HG03521 (cell line): ENCODE results near the gene INO80.

Experiments
- ATAC-seq: cut with Tn5 transposase; IDR thresholded peaks from one replicate; pipeline ENCODE4 v1.9.1; 2021; ENCODE audit warnings: mild to moderate bottlenecking, moderate library complexity; ENCODE audit not compliant: unreplicated experiment

INO80 gene

DNA sequence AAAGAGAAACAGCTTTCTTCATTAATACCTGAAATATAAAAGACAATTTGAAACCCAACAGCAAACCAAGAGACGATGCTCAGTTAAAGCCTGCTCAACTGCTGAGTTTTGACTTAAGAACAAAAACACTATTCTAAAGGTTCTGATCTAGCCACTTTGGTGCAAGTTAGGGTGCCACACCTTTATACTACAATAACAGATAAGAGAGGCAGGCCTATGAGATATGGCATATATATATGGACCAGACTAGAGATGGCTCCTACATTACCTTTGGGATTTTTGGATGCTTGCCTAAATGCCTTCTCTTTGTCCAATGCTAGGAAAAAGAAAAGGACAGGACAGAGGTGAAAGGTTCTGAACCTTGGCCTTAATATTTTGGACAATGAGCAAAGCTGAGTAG, 68.6 kb downstream of the INO80 start:
- no peak for ATAC-seq

DNA sequence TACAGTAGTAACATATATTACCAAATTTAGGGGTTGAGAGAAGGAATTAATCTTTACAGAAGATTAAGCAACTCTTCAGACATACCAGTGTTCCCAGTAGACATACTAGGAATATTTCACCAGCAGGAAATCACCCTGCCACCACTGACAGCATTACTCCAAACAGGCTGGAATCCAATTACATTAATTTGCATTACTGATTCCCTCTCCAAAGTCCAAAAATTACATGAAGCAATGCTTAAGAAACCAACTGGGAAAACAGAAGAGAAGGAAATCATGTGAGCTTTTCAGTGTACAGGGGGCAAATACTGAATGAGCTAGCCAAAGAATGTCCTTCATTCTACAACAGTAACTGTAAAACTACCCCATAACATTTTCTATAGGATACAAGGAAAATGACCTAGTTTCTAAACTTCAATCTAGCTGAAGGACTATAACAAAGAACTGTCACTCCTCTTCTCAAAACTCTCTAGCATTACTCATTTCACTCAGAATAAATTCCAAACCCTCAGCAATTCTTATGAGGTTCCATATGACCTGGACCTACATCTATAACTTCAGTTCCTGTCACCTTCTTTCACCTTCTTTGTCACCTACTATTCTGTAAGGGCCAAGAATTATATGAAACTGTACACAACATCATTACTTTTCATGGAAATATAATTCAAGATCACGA, 72.7 kb downstream of the INO80 start:
- ATAC-seq = no peak

DNA sequence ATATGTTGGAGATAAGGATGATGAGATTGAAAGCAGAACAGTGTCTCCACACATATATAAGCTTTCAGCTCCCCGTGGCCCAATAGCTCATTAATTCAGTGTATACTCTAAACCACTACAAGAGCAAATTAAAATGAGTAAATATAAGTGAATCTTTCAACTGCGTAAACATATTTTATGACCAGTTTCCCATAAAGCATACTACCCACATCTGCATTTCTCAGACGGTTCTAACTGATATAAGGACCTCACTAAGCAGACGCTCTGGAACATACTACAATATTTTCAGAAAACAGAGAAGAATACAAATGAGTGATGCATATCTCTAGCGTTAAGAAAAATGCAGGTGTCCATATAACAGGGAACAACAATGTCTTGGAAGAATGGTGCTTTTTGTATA, 73.2 kb downstream of the INO80 start:
- ATAC-seq = no peak

DNA sequence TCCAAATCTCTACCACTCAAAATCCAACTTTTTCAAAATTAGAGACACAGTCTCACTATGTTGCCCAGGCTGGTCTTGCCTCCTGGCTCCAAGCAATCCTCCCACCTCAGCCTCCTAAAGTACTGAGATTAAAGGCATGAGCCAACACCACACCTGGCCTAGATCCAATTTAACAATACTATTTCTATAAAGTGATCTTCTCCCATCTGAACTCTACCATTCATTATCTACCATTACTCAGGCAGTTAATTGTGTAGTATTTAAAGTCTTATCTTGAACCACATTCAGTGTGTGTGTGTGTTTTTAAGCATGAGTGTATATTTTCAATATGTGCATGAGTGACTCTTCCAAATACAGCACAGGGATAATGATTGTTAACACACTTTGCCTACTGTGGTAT, 77.0 kb downstream of the INO80 start:
- ATAC-seq = no peak

DNA sequence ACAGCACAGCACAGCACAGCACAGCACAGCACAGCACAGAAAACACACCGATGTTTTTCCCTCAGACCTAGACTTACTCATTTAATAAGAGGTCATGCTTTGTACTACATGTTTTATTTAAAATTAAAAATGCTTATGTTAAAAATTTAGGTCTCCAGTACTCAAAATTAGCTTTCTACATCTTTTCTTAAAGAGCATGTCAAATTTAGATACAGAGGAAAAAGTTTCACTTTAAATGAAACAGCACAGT, 84.1 kb downstream of the INO80 start:
- no peak for ATAC-seq

DNA sequence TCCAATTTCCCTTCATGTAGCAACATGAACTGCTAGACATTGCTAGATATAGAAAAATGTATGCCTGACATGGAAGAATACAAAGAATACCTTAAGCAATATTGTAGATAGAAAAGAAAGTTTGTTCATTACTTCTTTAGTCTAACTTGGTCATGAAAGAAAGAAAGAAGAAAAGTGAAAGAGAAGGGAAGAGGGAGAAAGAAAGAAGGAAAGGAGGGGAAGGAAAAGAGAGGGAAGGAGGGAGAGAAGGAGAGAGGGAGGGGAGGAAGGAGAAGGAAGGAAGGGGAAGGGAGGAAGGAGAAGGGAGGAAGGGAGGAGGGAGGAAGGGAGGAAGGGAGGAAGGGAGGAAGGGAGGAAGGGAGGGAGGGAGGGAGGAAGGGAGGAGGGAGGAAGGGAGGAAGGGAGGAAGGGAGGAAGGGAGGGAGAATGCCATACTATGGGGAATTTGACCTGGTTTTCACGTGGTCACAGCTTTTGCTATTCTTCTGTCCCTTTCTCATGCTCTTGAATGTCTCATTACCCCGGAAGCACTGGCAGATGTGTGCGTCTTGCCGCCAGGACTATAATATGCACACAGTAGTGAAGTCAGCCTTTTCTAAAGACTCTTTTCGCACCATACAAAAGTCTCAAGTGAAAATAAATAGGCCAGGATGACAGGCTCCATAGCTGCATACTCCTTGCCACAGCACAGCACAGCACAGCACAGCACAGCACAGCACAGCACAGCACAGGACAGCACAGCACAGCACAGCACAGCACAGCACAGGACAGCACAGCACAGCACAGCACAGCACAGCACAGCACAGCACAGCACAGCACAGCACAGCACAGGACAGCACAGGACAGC, 84.6 kb downstream of the INO80 start:
- no peak for ATAC-seq

DNA sequence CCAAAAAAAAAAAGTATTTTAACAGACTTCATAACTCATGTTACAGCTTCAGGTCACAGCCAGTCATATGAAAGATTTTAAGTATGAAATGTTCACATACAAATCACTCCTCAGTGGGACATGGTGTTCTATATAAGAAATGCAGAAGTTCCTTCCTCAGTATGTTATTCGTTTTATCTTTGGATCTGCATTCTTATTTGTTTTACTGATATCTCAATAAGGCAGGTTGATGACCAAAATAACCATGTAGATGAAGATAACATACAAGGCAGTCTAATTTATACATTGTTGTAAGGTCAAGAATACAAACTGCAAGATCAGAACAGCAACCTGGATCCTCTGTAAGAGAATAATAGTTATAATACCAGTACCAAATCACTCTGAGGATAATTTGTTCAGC, 87.2 kb downstream of the INO80 start:
- no peak for ATAC-seq

DNA sequence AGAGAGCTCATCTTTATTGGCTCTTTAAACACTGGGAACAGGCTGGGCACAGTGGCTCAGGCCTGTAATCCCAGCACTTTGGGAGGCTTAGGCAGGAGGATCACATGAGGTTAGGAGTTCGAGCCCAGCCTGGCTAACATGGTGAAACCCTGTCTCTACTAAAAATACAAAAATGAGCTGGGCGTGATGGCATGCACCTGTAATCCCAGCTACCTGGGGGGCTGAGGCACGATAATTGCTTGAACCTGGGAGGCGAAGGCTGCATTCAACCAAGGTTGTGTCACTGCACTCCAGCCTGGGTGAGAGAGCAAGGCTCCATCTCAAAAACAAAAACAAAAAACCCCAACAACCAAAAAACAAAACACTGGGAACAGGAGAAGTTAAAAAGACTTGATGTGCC, 90.7 kb downstream of the INO80 start:
- ATAC-seq = no peak

DNA sequence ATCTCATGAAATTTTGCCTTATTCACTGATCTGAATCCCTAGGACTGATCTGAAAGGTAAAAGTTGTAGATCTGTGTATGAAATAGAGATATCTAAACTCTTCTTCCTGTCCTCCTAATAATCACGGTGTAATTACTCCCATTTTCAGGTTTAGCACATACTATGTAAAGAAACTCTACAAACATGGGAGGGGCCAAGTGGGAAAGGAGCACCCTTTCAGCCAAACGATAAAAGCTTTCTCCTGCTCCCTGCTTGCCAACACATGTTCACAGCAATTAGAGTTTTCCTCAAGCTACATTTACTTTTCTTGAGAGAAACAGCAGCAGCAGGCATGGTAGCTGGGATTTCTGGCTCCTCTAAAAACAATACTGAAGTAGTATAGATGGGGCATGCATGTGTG, 91.2 kb downstream of the INO80 start:
- ATAC-seq = no peak

DNA sequence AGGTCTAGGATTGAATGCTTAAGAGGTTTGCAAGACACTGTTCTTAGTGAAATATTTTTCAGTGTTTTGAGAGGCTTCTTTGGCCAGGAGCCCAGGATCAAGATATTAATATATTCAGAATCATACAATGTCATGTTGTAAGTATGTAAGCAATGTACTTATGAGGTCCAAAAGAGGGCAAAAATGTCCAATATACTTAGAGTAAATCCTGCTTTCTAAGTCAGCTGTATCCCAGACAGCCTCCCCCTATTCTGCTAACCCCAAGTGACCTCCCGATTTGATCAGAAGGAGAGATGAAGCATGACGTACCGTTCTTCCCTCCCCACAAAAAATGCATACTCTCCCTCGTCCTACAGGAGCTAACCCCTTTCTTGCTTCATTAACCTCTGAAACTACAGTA, 91.9 kb downstream of the INO80 start:
- no peak for ATAC-seq

DNA sequence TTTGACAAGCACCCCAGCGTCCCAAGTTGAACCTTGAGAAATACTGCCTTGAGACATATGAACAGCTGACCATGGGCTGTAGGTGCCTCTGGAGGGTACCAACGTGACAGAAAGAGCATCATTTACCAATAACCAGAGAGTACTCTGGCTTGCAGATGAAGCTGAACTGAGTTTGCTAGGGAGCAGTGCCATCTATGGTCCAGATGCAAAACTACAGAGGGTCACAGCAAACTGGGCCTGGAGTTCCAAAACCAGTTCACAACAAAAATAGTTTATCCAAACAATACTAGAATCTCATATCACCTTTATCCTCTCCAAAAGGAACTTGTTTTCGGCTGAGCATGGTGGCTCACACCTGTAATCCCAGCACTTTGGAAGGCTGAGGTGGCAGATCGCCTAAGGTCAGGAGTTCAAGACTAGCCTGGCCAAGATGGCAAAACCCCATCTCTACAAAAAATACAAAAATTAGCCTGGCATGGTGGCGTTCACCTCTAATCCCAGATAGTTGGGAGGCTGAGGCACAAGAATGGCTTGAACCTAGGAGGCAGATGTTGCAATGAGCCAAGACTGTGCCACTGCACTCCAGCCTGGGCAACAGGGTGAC, 93.5 kb downstream of the INO80 start:
- no peak for ATAC-seq

DNA sequence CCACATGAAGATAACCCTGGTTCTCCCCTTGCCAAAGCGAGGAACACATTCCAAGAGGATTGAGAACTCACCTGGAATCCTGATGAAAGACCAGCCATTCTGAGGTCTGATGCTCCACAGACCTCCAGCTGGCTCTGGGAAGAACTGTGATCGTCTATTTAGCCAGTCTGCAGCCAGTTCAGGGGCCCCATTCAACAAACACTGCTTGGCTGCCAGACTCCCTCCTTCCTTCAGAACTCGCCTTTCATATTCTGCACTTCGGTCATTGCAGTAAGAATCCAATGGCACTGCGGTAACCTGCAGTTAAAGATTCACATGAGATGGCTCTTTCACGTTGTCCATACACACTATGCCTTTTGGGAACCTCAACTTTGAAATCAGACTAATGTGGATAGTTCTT, 95.3 kb downstream of the INO80 start:
- no peak for ATAC-seq

DNA sequence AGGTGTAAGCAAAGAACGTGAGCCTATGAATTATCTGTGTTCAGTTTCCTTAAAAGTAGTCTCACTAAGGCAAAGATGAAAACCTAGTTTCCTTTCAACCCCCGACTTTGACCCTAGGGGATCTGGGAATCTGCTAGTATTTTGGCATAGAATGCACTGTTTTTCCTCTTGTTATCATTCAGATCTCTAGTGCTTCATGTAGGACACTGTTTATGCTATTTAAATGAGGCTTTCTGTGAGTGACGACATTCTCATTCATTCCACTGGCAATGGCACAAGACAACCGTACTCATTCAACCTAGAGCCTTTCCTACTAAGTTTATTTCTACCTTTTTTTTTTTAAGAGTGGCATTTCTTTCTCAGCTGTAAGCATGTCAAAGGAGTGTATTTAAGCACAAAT, 95.8 kb downstream of the INO80 start:
- ATAC-seq = no peak

DNA sequence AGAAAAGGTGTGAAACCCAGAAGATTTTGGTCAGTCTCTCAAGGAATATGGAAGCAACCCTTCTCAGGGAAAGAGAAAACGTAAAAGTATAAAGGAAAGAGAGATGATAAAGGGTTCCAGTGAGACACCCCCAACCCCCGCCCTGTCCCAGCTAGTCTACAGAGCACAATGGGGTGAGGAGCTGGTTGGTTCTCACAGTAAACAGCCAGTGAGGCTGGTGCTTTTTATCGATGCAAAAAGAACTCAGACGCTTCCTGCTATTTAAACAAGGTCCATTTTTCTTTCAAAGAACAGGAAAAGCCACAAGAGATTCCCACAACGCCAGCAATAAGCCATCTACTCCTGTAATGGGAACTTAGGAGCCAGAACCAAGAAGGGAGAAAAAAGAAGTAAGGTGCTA, 96.9 kb downstream of the INO80 start:
- ATAC-seq = no peak

DNA sequence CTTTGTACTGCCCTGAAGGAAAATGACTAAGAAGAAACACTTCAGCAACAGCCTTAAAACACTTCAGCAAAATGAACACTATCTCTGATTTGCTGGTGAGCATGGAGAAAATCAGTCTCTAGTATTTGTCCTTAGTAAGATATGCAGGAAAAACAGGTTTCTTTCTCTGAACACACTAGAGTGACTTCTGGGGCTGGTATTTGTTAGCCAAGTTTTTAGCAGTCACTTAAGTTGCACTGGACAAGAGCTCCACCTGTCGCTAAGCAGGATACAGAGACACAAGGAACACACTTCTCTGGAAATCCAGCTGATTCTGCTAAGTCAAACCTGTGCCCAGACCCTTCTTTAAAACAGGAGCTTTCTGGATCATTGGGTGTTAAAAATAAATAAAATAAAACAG, 97.5 kb downstream of the INO80 start:
- no peak for ATAC-seq

DNA sequence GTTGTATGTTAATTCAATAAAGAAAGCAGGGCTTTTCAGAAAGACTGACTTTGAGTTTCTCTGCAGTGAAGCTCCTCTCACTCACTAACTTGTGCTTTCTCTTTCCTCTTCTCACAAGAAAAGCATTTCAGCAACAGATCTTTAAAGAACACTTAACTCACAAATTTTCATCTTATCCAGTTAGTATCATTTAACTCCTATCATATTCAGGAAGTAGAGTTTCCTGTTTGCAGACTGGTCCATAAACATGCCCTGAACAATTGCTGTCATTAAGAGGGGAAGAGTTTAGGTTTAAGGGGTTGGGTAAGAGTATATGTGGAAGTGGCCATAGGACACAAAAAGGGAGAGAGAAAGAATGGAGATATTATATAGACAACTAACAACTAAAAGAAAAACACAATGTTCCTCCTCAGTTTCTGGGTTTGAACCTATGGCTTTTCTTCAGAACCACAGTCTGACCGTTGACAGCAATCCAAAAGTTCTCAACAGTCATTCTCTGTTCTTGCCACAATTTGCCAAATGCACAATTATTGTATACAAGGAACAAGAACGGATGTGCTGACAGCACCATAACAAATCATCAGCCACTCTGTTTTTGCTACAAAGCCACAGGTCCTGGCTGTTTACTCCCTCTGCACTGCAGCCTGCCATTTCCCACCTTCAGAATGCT, 98.9 kb downstream of the INO80 start:
- no peak for ATAC-seq

DNA sequence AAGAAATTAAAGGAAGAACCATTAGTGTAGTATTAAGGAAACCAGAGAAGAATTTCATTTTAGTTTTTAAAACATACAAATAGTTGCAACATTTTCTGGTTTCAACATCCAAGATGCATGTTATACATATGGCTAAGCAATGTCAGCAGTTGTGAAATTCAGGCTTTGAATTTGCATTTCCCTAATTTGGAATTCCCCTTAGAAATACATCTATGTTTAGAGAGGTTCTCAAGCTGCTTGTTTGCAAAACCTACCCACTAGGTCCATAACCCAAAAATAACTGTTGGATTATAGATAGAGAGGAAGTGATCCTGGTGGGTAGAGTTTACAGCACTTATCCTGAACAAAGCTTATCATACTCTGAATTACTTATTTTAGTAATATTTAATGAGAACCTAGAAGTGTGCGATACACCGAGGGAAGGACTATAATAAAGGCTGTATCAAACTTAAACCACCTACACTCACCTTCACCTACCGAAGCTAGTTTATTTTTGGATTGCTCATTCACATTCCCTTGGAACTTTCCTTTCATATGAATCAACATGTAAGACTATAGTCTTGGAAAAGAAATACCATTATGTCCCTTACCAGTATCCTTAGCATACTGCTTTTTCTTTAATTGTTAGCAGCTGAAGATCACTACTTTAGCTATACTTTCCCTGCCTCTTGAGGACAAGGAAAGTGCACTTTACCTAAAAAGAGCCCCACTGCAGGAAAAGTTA, 102.2 kb downstream of the INO80 start:
- no peak for ATAC-seq

DNA sequence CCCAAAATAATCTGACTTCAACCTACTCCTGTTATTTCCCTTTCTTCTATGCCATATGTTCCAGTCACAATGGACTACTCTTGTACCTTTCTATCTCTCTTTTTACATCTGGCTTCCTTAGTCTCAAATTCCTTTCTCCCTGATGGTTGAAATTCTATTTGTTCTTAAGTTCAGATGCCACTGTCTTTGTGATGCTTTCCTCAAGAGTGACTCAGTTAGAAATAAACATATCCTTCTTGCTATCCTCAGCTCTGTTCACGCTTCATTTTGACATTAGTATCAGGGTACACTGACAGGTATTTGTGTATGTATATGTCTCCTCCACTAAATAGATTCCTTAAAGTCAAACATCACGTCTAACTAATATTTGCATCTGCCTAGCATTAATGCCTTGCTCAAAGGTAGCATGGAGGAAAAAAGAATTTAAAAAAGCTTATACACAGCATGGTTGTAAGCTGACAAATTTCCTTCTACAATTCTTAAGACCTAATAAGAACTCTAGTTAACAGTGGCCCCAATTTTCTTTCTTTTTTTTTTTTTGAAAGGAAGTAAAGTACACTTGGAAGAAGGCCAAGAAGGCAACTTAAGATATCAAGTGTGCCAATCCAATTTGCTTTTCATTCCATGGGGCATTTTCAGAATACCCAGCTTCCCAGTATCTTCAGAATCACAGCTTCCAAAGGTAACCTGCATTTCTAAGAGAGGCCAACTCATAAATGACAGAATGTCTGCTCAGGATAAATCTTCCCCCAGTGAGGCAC, 104.8 kb downstream of the INO80 start:
- no peak for ATAC-seq

DNA sequence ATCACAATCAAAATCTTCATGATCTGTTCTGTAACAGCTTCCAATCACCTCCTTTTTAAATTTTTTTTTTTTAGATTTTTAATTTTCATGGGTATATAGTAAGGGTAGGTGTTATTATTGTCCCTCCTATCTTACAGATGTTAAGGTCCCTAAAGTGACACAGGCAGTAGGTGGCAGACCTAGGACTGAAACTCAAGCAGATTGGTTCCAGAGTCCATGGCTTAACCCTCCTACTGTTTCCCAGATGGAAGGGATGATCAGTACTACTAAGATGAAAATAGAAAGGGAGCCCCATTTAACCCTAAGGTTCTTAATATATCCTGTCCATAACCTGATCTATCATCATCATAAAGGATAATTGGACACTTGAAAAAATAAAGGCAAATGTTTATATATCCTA, 105.7 kb downstream of the INO80 start:
- no peak for ATAC-seq

DNA sequence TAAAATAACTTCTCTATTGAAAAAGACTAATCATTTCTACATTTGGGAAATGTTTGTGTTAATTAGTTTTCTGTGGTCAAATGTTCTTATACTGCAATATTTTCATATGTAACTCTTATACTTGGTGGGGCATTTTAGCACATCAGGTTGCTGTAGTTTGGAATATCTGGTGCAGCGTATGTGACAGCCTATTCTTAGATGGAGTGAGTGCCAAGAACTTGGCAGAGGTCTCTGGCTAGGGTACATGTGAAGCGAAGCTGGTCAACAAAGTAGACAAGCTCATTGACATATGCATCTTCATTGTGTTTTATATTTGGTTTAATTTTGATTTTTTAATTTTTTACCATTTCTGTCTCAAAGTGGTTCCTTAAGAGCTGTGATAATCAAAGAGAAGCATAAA, 109.6 kb downstream of the INO80 start:
- ATAC-seq = no peak

DNA sequence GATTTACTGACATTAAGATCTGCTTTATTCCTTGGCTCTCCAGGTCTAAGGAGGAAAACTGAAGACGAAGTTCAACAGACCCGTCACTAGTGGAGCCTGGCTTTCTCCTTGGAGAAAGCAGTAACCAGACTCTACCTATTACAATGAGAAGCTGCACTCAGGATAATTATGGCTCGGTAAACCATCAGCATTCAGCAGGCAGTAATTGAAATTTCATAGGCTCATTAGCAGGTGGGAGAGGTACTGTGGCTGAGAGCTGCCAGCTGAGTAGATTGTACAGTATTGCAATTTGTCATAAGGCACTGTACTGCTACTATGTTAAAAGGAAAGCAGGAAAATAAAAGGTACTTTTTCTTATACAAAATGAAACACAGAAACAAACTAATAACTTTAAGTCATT, 111.6 kb downstream of the INO80 start:
- no peak for ATAC-seq
